ENCODE results near the gene AGFG2. TPM values are rescaled to one million over a fixed set of nuclear protein-coding genes. Genes with fewer than 3 reads are reported as not detected.
A peak's percentile ranks its signal among the peaks of the same experiment; 100 is the strongest.

Gene AGFG2
- total and polyA plus RNA-seq, 2 of the 13 experiments (the other 11 are each of a cell fraction or from before 2014, with no cell fraction given): 125 to 132 TPM

DNA sequence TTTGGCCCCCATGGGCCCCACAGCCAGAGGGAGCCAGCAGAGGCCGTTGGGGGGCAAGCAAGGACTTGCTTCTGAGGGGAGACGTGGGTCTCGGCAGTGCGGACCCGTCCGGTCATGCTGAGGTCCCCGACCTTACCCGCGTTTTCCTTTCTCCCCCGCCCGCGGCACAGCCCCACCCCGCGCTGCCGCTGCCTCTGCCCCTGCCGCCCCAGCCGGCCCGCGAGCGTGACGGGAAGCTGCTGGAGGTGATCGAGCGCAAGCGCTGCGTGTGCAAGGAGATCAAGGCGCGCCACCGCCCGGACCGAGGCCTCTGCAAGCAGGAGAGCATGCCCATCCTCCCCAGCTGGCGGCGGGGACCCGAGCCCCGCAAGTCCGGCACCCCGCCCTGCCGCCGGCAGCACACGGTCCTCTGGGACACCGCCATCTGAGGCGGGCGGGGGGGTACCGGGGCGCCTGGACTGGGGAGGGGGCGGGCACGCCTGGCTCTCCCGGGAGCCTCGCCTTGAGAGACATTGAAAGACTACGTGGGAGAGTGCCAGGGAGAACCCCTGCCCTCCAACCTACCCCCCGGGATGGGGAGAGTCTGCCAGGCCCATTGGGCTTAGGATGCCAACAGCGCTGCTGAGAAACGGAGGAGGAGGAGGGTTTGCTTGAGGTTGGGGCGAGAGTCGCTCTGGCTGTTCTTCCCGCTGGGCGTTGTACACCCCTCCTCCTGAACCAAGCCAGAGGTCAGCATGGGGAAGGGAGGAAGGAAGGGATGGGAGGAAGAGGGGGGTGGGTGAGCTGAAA is 45.3 kb upstream of the AGFG2 start (continued):
- TF ChIP-seq ZNF75D (CRISPR knock-in tag; IDR thresholded peaks at IDR 0.05; ENCODE audit: borderline replicate concordance) (no peak), ZNF260 (CRISPR knock-in tag; IDR thresholded peaks at IDR 0.05; ENCODE audit: borderline replicate concordance, low read depth) (no peak), AGO1 (IDR thresholded peaks at IDR 0.05; ENCODE audit: low read depth, low read length, poor library complexity, severe bottlenecking) (peak; percentile 45), KMT2B (CRISPR knock-in tag; IDR thresholded peaks at IDR 0.05) (0 out of 2 replicates have a peak, but pooled peaks have one; percentile 38), ELF1 (CRISPR knock-in tag; IDR thresholded peaks at IDR 0.05) (no peak), SMAD1 (CRISPR knock-in tag; IDR thresholded peaks at IDR 0.05; ENCODE audit: borderline replicate concordance, low read depth) (0 out of 2 replicates have a peak, but pooled peaks have one; percentile 47), PITX1 (CRISPR knock-in tag; IDR thresholded peaks at IDR 0.05) (no peak), NAIF1 (CRISPR knock-in tag; IDR thresholded peaks at IDR 0.05; ENCODE audit: borderline replicate concordance) (no peak; the same call in 1 of the 2 replicates), RXRB (CRISPR knock-in tag; IDR thresholded peaks at IDR 0.05; ENCODE audit: borderline replicate concordance) (peak; percentile 48; the same call in 1 of the 2 replicates), SALL1 (CRISPR knock-in tag; IDR thresholded peaks at IDR 0.05) (peak; percentile 57), PHF5A (CRISPR knock-in tag; IDR thresholded peaks at IDR 0.05; ENCODE audit: low read depth, unreplicated experiment) (no peak), EZH2 (conservative IDR thresholded peaks at IDR 0.05; ENCODE audit: low read depth, low read length) (no peak), ZBTB21 (CRISPR knock-in tag; IDR thresholded peaks at IDR 0.05) (no peak), ZFAT (CRISPR knock-in tag; conservative IDR thresholded peaks at IDR 0.05) (no peak), ZNF138 (CRISPR knock-in tag; IDR thresholded peaks at IDR 0.05; ENCODE audit: low read depth) (no peak), CBFB (CRISPR knock-in tag; IDR thresholded peaks at IDR 0.05) (no peak), ZNF720 (CRISPR knock-in tag; IDR thresholded peaks at IDR 0.05) (no peak), TAF15 (IDR thresholded peaks at IDR 0.05; ENCODE audit: low read depth, low read length, poor library complexity, severe bottlenecking) (peak; percentile 70)
- TF ChIP-seq, protein P1, sequence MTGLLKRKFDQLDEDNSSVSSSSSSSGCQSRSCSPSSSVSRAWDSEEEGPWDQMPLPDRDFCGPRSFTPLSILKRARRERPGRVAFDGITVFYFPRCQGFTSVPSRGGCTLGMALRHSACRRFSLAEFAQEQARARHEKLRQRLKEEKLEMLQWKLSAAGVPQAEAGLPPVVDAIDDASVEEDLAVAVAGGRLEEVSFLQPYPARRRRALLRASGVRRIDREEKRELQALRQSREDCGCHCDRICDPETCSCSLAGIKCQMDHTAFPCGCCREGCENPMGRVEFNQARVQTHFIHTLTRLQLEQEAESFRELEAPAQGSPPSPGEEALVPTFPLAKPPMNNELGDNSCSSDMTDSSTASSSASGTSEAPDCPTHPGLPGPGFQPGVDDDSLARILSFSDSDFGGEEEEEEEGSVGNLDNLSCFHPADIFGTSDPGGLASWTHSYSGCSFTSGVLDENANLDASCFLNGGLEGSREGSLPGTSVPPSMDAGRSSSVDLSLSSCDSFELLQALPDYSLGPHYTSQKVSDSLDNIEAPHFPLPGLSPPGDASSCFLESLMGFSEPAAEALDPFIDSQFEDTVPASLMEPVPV (CRISPR knock-in tag; IDR thresholded peaks at IDR 0.05): no peak
- TF ChIP-seq, protein P2, sequence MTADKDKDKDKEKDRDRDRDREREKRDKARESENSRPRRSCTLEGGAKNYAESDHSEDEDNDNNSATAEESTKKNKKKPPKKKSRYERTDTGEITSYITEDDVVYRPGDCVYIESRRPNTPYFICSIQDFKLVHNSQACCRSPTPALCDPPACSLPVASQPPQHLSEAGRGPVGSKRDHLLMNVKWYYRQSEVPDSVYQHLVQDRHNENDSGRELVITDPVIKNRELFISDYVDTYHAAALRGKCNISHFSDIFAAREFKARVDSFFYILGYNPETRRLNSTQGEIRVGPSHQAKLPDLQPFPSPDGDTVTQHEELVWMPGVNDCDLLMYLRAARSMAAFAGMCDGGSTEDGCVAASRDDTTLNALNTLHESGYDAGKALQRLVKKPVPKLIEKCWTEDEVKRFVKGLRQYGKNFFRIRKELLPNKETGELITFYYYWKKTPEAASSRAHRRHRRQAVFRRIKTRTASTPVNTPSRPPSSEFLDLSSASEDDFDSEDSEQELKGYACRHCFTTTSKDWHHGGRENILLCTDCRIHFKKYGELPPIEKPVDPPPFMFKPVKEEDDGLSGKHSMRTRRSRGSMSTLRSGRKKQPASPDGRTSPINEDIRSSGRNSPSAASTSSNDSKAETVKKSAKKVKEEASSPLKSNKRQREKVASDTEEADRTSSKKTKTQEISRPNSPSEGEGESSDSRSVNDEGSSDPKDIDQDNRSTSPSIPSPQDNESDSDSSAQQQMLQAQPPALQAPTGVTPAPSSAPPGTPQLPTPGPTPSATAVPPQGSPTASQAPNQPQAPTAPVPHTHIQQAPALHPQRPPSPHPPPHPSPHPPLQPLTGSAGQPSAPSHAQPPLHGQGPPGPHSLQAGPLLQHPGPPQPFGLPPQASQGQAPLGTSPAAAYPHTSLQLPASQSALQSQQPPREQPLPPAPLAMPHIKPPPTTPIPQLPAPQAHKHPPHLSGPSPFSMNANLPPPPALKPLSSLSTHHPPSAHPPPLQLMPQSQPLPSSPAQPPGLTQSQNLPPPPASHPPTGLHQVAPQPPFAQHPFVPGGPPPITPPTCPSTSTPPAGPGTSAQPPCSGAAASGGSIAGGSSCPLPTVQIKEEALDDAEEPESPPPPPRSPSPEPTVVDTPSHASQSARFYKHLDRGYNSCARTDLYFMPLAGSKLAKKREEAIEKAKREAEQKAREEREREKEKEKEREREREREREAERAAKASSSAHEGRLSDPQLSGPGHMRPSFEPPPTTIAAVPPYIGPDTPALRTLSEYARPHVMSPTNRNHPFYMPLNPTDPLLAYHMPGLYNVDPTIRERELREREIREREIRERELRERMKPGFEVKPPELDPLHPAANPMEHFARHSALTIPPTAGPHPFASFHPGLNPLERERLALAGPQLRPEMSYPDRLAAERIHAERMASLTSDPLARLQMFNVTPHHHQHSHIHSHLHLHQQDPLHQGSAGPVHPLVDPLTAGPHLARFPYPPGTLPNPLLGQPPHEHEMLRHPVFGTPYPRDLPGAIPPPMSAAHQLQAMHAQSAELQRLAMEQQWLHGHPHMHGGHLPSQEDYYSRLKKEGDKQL (CRISPR knock-in tag; IDR thresholded peaks at IDR 0.05; ENCODE audit: low read depth): no peak
- TF ChIP-seq, protein P3, sequence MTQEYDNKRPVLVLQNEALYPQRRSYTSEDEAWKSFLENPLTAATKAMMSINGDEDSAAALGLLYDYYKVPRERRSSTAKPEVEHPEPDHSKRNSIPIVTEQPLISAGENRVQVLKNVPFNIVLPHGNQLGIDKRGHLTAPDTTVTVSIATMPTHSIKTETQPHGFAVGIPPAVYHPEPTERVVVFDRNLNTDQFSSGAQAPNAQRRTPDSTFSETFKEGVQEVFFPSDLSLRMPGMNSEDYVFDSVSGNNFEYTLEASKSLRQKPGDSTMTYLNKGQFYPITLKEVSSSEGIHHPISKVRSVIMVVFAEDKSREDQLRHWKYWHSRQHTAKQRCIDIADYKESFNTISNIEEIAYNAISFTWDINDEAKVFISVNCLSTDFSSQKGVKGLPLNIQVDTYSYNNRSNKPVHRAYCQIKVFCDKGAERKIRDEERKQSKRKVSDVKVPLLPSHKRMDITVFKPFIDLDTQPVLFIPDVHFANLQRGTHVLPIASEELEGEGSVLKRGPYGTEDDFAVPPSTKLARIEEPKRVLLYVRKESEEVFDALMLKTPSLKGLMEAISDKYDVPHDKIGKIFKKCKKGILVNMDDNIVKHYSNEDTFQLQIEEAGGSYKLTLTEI (CRISPR knock-in tag; conservative IDR thresholded peaks at IDR 0.05): no peak
